GM21390 (cell line): ENCODE data around the gene RPL28.
"Not testable (repeated sequence)": the region's sequence is repeated elsewhere in the genome, so short reads cannot be mapped to it uniquely, and the experiment has no call there.

Experiments
- ATAC-seq: cut with Tn5 transposase; IDR thresholded peaks from one replicate; pipeline ENCODE4 v1.9.1; 2021; ENCODE audit not compliant: unreplicated experiment

RPL28 gene

DNA sequence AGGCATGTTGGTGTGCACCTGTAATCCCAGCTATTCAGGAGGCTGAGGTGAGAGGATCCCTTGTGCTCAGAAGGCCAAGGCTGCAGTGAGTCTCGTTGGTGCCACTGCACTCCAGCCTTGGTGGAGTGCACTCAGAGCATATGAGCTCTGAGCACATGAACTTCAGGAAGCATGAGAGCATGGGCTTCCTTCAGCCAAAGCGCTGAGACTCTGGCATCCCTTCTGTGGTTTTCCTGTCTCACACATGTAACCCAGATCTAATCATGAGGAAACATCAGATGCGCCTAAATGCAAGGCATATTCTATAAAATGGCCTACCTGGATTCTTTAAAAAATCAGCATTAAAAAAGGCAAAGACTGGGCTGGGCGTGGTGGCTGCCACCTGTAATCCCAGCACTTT lies 35.5 kb downstream of the RPL28 start:
- not testable (repeated sequence) for ATAC-seq

DNA sequence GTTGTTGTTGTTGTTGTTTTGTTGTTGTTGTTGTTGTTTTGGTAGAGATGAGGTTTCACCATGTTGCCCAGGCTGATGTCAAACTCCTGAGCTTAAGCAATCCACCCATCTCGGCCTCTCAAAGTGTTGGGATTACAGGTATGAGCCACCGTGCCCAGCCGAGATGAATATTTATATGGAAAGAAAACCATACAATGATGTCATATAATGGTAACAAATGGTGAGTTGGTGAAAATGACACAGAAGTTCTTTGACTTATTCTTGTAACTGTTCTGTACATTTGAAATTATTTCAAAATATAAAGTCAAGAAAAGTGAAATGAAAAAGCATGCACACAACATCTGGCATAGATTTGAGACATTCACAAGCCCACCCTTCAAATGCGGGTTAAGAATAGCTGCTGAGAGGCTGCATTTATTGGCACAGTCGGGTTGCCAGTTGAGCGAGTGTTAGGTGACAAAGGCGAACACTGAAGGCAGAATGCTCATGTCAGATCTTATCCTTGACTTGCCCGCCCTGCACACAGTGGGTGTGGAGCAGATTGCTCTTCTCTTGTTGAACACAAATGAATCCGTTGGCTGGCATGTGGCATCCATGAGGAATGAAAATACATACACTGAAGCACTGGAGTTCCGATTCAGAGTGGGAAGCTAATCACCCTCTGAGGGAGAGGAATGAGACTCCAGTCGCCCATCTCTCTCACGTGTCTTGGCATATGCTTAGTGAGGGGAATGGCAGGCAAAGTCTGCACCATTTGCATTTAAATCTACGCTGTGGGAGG lies 37.7 kb downstream of the RPL28 start:
- no peak for ATAC-seq

DNA sequence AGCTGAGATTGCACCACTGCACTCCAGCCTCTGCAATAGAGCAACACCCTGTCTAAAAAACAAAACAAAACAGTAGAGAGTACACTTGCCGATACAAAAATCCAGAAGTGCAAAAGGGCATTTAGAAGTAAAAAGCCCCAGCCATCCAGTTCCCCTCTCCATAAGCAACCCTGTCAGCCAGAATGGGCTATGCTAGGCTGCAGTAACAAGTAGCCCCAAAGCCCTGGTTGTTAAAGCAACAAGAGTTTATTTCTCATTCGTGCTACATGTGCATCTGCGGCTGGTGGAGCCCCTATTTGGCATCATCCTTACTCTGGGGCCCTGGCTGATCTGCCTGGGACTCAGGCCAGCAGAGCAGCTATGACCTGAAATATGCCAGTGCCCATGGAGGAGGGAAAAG lies 38.8 kb downstream of the RPL28 start:
- no peak for ATAC-seq

DNA sequence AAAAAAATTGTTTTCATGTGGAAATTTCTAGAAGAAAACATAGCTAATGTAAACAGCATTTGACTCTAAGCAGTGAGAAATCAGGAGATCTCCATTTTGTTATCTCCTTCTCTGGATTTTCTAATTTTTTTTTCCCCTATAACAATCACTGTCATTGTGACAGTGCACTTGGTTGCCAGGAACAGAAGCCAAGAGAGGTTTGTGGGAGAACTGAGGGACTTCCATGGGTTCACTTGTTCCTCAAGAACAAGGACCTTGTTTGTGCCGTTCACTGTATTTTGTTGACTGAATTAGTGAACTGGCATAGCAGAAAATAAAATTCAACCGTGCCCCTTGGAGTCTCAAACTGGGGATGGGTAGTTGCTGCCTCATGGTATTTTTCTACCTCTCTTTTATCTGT lies 40.3 kb downstream of the RPL28 start:
- ATAC-seq = no peak

- no peak for ATAC-seq
These were observed 45.5 kb downstream of the RPL28 start for GRCh38 chr19:55431183-55431582.

GRCh38 chr19:55432241-55432959 lies 46.7 kb downstream of the RPL28 start:
- ATAC-seq = no peak

DNA sequence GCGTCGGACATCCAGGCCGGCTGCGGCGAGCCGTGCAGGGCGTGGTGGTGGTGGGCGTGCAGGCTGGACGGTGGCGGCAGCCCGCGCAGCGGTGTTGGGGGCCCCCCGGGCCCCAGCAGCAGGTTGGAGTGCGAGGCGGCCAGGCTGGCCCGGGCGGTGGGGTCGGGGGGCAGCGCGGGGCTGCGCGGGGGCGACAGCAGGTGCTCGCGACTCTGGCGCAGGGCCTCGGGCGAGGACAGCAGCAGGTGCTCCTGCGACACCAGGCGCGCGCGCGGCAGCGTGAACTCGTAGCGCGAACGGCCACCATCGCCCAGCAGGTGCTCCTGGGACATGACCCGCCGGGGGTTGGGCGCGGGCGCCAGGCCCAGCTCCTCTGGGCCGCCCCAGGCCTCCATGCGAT lies 47.6 kb downstream of the RPL28 start:
- ATAC-seq = no peak

DNA sequence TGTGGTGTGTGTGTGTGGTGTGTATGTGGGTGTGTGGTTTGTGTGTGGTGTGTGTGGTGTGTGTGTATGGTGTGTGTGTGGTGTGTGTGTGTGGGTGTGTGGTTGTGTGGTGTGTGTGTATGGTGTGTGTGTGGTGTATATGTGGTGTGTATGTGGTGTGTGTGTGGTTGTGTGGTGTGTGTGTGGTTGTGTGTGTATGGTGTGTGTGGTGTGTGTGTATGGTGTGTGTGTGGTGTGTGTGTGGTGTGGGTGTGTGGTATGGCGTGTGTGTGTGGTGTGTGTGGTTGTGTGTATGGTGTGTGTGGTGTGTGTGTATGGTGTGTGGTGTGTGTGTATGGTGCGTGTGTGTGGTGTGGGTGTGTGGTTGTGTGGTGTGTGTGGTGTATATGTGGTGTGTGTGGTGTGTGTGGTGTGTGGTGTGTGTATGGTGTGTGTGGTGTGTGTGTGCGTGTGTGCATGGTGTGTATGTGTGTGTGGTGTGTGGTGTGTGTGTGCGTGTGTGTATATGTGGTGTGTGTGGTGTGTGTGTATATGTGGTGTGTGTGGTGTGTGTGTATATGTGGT lies 48.7 kb downstream of the RPL28 start:
- ATAC-seq = no peak

DNA sequence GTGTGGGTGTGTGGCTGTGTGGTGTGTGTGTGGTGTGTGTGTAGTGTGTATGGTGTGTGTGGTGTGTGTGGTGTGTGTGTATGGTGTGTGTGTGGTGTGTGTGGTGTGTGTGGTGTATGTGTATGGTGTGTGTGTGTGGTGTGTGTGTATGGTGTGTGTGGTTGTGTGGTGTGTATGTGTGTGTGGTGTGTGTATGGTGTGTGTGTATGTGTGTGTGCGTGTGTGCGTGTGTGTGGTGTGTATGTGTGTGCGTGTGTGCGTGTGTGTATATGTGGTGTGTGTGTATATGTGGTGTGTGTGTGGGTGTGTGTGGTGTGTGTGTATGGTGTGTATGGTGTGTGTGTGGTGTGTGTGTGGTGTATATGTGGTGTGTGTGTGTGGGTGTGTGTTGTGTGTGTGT lies 49.3 kb downstream of the RPL28 start:
- ATAC-seq = no peak

DNA sequence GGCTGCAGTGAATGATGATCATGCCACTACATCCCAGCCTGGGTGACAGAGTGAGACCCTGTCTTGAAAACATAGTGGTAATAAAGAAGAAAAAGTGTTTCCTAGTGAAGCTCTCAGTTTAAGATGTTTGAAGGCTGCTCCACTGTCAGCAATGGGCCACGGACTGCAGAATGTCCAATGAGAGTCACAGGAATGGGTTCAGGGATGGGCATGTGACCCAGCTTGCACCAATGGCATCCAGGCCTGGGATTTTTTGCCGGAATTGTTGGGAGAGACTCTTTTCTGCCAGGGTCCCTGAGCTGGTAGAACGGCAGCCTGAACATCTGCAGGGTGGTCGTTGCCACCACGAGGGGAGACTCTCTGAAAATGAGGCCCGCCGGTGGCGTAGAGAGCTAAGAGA lies 51.1 kb downstream of the RPL28 start:
- ATAC-seq = no peak

- ATAC-seq = no peak
These were observed 51.7 kb downstream of the RPL28 start for GRCh38 chr19:55437410-55437809.

GRCh38 chr19:55439052-55439451 lies 53.3 kb downstream of the RPL28 start:
- ATAC-seq = no peak

DNA sequence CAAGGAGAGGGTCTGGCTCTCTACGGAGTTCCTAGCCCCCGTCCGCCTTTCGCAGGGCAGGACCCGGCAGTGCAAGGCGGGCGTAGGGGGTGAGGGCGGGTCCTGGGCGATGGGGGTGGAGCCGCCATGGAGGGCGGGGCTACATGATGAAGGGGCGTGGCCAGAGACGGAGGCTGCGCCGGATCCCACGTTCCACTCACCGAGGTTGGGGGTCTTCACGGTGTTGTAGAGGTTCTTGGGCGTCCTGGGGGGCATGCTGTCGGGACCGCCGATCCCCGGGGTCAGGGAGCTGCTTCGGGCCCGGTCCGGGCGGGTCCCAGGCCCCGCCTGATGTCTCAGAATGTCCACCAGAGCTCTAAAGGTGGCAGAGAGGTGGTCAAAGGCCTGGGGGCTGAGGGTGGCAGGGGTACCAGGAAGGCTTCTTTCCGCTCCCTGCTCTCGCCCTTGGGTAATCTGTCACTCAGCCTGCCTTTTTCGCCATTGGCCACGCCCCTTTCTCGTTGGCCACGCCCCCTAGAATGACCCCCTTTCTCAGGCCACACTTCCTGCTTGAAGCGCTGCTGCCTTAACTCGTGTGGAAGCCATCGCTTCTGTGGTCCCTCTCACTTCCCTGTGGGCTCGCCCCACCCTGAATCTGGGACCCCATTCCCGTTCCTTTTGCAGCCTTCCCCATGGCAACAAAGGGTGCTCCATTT lies 54.8 kb downstream of the RPL28 start:
- ATAC-seq = no peak

GRCh38 chr19:55441319-55441691 lies 55.6 kb downstream of the RPL28 start:
- ATAC-seq = no peak

- ATAC-seq = no peak
These were observed 56.1 kb downstream of the RPL28 start for GRCh38 chr19:55441692-55442321.

GRCh38 chr19:55442372-55442961 lies 56.7 kb downstream of the RPL28 start:
- no peak for ATAC-seq

DNA sequence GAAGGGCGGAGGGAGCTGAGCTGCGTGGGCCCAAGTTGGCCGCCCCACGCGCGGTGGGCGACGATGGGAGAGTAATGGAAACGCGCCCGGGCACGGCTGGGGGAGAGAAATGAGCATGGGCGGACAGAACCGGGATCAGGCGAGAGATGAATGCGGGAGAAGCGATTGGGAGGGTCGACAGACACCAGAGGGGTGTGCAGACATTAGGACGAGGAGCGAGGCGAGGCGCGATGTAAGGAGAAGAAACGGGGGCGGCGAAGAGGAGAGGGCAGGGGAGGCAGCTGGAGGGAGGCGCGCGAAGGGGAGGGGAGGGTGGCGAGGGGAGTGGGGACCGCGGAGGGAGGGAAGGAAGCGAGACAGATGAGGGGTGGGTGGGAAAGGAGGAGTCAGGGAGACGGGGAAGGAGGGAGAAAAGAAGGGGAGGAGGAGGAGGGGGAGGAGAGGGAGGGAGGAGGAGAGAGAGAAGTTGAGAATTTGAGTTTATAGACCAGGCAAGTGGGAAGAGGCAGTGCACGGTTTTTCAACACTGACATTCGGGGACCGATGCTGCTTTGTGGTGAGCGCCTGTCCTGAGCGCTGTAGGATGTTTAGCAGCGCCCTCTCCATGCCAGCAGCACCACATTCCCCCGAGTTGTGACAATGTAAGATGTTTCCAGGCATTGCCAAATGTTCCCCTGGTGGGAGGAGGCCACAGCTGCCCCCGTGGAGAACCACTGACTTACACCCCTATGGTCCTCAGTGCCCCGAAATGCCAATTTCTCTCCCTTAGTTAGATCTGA lies 57.5 kb downstream of the RPL28 start, which contains the start of gene SHISA7:
Gene SHISA7, minus strand, starts transcription at position 256 of the 779 bp plus-strand sequence. CDS start 437 bp downstream, outside the sequence.
- no peak for ATAC-seq

DNA sequence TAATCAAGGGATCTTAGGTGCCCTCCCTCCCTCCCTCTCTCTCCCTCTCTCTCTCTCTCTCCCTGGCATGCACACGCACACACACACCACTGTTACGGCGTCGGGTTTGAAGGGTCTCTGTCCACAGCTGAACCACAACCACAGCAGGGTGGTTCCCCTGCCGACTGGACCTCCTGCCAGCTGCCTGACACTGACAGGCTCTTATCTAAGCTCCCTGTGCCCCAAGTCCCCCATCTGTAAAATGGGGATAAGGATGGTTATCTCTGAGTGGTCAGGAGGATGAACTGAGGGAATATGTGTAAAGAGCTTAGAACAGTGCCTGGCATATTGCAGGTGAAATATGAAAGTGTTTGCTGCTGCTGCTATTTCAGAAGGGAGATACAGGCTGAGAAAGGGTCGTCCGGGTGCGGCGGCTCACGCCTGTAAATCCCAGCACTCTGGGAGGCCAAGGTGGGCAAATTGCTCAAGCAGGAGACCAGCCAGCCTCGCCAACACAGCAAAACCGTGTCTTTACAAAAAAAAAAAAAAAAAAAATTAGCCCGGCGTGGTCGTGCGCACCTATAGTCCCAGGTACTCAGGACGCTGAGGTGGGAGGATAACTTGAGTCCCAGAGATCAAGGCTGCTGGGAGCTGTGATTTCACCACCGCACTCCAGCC lies 58.2 kb downstream of the RPL28 start:
- no peak for ATAC-seq

GRCh38 chr19:55444646-55445045 lies 58.9 kb downstream of the RPL28 start:
- ATAC-seq = no peak
